Thoracic aorta (tissue), 2 donors: ENCODE measurements around the gene POU1F1. TPM values are rescaled to one million over a fixed set of nuclear protein-coding genes. Genes with fewer than 3 reads are reported as not detected.

Experiments
- ATAC-seq: fragments of 150-250 bp; one replicate; pipeline ENCODE4 v1.8.0; 2017; ENCODE audit warnings: low read depth; ENCODE audit not compliant: insufficient number of reproducible peaks, low FRiP score
- DNase-seq: peaks from one replicate; pipeline ENCODE4 v3.0.0-alpha.2; 2020; ENCODE audit warnings: low spot score
- H3K27ac ChIP-seq, 2 donors: fragments of 200-600 bp; sonication (generic); 1 replicate in 1 of 2; 2 replicates in 1 of 2; pipeline ENCODE4 v1.5.1; 2016; ENCODE audit warnings: mild to moderate bottlenecking in 2 of 2, moderate library complexity in 2 of 2
- H3K27me3 ChIP-seq: fragments of 200-600 bp; sonication (generic); replicated peaks from 2 replicates; pipeline ENCODE4 v1.6.0; 2016; ENCODE audit warnings: mild to moderate bottlenecking; ENCODE audit not compliant: insufficient read depth
- H3K36me3 ChIP-seq: fragments of 200-600 bp; sonication (generic); one replicate; pipeline ENCODE4 v1.5.1; 2016
- H3K4me1 ChIP-seq, 2 donors: fragments of 200-600 bp; sonication (generic); 1 replicate in 1 of 2; 2 replicates in 1 of 2; pipeline versions ENCODE4 v1.5.1 to v1.6.0; 2016; ENCODE audit warnings: low read depth in 2 of 2, mild to moderate bottlenecking in 1 of 2; ENCODE audit not compliant: control insufficient read depth in 1 of 2
- H3K4me3 ChIP-seq: fragments of 200-600 bp; sonication (generic); 2 replicates; pipeline ENCODE4 v1.5.1; 2016; ENCODE audit warnings: mild to moderate bottlenecking
- H3K9me3 ChIP-seq: fragments of 200-600 bp; sonication (generic); 2 replicates; pipeline ENCODE4 v1.5.1; 2016
- total RNA-seq, 2 donors: library from RNA; depleted of rRNA; stranded (reverse); fragments of >200 nt; gene quantifications; one replicate each; pipeline versions ENCODE4 v1.1.0 to v1.2.3, GENCODE V29; 2016
- TF ChIP-seq, protein P1 (sequence below): fragments of 200-600 bp; sonication (generic); IDR thresholded peaks from one replicate; pipeline ENCODE4 v1.5.1; 2019; ENCODE audit warnings: antibody characterized with exemption

POU1F1 gene
- total RNA-seq, 2 donors from 2014 or later, result not detected

GRCh38 chr3:87298111-87298718 is 21.8 kb upstream of the POU1F1 start:
- H3K27ac ChIP-seq, result no peak overlapping the region
- DNase-seq, result no peak
- H3K4me3 ChIP-seq, result no peak overlapping the region
- no peaks in the 10 kb centered on the region for H3K4me1 ChIP-seq
- no peaks in the 10 kb centered on the region for H3K36me3 ChIP-seq
- no peaks in the 10 kb centered on the region for H3K27me3 ChIP-seq
- TF ChIP-seq, protein P1, sequence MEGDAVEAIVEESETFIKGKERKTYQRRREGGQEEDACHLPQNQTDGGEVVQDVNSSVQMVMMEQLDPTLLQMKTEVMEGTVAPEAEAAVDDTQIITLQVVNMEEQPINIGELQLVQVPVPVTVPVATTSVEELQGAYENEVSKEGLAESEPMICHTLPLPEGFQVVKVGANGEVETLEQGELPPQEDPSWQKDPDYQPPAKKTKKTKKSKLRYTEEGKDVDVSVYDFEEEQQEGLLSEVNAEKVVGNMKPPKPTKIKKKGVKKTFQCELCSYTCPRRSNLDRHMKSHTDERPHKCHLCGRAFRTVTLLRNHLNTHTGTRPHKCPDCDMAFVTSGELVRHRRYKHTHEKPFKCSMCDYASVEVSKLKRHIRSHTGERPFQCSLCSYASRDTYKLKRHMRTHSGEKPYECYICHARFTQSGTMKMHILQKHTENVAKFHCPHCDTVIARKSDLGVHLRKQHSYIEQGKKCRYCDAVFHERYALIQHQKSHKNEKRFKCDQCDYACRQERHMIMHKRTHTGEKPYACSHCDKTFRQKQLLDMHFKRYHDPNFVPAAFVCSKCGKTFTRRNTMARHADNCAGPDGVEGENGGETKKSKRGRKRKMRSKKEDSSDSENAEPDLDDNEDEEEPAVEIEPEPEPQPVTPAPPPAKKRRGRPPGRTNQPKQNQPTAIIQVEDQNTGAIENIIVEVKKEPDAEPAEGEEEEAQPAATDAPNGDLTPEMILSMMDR, result peak; percentile 52
- ATAC-seq, result no peak
- no peaks in the 10 kb centered on the region for H3K9me3 ChIP-seq

GRCh38 chr3:87288446-87288845 is 12.1 kb upstream of the POU1F1 start:
- H3K36me3 ChIP-seq, result no peaks in the 10 kb centered on the region
- no peaks in the 10 kb centered on the region for H3K9me3 ChIP-seq
- H3K27me3 ChIP-seq, result no peaks in the 10 kb centered on the region
- no peak overlapping the region for H3K4me3 ChIP-seq
- TF ChIP-seq, protein P1, result no peak
- no peak for ATAC-seq
- no peak overlapping the region for H3K27ac ChIP-seq
- DNase-seq, result no peak
- H3K4me1 ChIP-seq, result no peaks in the 10 kb centered on the region

GRCh38 chr3:87287011-87287410 is 10.6 kb upstream of the POU1F1 start:
- no peaks in the 10 kb centered on the region for H3K4me1 ChIP-seq
- no peaks in the 10 kb centered on the region for H3K9me3 ChIP-seq
- H3K4me3 ChIP-seq, result no peak overlapping the region
- DNase-seq, result no peak
- no peak overlapping the region for H3K27ac ChIP-seq
- no peak for ATAC-seq
- TF ChIP-seq, protein P1, result no peak
- H3K36me3 ChIP-seq, result no peaks in the 10 kb centered on the region
- no peaks in the 10 kb centered on the region for H3K27me3 ChIP-seq

- ATAC-seq (no peak), DNase-seq (no peak)
- Histone ChIP-seq H3K27ac (no peak overlapping the region), H3K9me3 (no peaks in the 10 kb centered on the region), H3K27me3 (no peaks in the 10 kb centered on the region), H3K4me3 (no peak overlapping the region), H3K4me1 (no peaks in the 10 kb centered on the region), H3K36me3 (no peaks in the 10 kb centered on the region)
- TF ChIP-seq, protein P1, result no peak
Measured at GRCh38 chr3:87272718-87273341, 3.6 kb downstream of the POU1F1 start.

DNA sequence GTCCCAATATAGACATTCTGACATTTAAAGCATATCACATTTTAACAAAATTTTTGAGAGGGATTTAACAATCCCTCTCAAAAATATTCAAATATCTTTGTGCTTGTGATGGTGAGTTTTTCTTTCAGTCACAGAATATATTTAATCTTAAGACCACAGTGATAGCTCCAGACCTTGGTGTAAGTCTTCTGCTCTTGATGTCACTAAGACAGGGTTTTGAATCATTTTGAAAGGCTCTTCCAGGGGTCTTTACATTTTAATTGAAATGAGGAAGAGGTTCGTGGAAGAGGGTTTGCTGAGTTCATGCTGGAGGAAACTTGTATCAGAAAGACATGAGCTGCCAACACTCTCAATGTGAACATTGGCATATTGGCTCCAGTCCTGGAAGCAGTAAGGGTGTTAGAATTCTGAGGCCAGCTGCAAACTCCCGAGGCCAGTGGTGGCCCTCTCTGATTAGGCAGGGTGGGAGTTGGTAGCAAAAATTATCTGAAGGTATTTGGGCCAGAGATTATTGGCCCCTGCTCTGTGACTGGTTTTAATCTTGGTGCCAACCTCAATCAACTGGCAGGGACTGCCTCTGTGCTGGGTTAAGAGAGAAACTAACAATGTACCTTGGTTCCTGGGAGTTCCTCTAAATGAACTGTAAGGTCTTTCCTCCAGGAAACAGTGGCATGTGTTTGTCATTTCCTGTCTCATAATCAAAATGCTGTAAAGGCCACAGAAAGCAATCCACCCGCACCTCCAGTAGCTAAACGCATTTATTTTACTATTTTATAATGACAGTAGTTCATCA is 5.3 kb downstream of the POU1F1 start:
- no peak overlapping the region for H3K4me3 ChIP-seq
- no peaks in the 10 kb centered on the region for H3K27me3 ChIP-seq
- TF ChIP-seq, protein P1, result no peak
- H3K27ac ChIP-seq, result no peak overlapping the region
- no peak for ATAC-seq
- DNase-seq, result no peak
- H3K4me1 ChIP-seq, result no peaks in the 10 kb centered on the region
- H3K36me3 ChIP-seq, result no peaks in the 10 kb centered on the region
- no peaks in the 10 kb centered on the region for H3K9me3 ChIP-seq
